SK-N-SH treated with all-trans-retinoic acid at 6 μM for 48 hours (cell line): ENCODE results near the gene TMEM213.

Source experiments
- ATAC-seq: fragments of 200-7000 bp; cut with Tn5 transposase; 3 replicates; pipeline ENCODE4 v1.9.1; 2020; ENCODE audit warnings: mild to moderate bottlenecking, moderate library complexity
- ARNTL ChIP-seq: fragments of 450-650 bp; formaldehyde crosslinking; IDR thresholded peaks from 2 replicates; pipeline ENCODE4 v1.5.0; 2020; ENCODE audit warnings: low read depth, mild to moderate bottlenecking, moderate library complexity, borderline replicate concordance
- BACH2 ChIP-seq: fragments of 250-450 bp; sonication (Bioruptor Pico); IDR thresholded peaks from 2 replicates; pipeline ENCODE4 v1.9.0; 2021; ENCODE audit warnings: mild to moderate bottlenecking, borderline replicate concordance
- CSDC2 ChIP-seq: fragments of 250-450 bp; sonication (Bioruptor Pico); IDR thresholded peaks from 2 replicates; pipeline ENCODE4 v1.5.0; 2020; ENCODE audit warnings: mild to moderate bottlenecking, moderate library complexity
- ESRRG ChIP-seq: fragments of 250-450 bp; sonication (Bioruptor Pico); IDR thresholded peaks from 2 replicates; pipeline ENCODE4 v1.6.1; 2021; ENCODE audit warnings: mild to moderate bottlenecking
- GLIS3 ChIP-seq: fragments of 250-450 bp; sonication (Bioruptor Pico); IDR thresholded peaks from 2 replicates; pipeline ENCODE4 v1.5.0; 2020; ENCODE audit warnings: mild to moderate bottlenecking, moderate library complexity
- ISL1 ChIP-seq: fragments of 250-450 bp; sonication (Bioruptor Pico); IDR thresholded peaks from 2 replicates; pipeline ENCODE4 v2.1.2; 2022; ENCODE audit warnings: mild to moderate bottlenecking, moderate library complexity
- OSR1 ChIP-seq: fragments of 250-450 bp; sonication (Bioruptor Pico); IDR thresholded peaks from 2 replicates; pipeline ENCODE4 v1.8.0; 2022; ENCODE audit warnings: moderate library complexity, mild to moderate bottlenecking, inconsistent platforms
- PPARA ChIP-seq: fragments of 250-450 bp; sonication (Bioruptor Pico); IDR thresholded peaks from 2 replicates; pipeline ENCODE4 v1.5.0; 2020; ENCODE audit warnings: mild to moderate bottlenecking, borderline replicate concordance
- RARB ChIP-seq: fragments of 250-450 bp; sonication (Bioruptor Pico); IDR thresholded peaks from 2 replicates; pipeline ENCODE4 v1.8.0; 2021; ENCODE audit warnings: mild to moderate bottlenecking, moderate library complexity
- SNAI2 ChIP-seq: fragments of 250-450 bp; sonication (Bioruptor Pico); IDR thresholded peaks from 2 replicates; pipeline ENCODE4 v1.5.0; 2020; ENCODE audit warnings: mild to moderate bottlenecking, moderate library complexity
- TCF4 ChIP-seq: fragments of 250-450 bp; sonication (Bioruptor Pico); IDR thresholded peaks from 2 replicates; pipeline ENCODE4 v1.8.0; 2021; ENCODE audit warnings: mild to moderate bottlenecking, moderate library complexity, borderline replicate concordance
- TOX ChIP-seq: fragments of 250-450 bp; sonication (Bioruptor Pico); IDR thresholded peaks from 2 replicates; pipeline ENCODE4 v1.8.0; 2021; ENCODE audit warnings: mild to moderate bottlenecking, moderate library complexity, borderline replicate concordance
- ZFP3 ChIP-seq: fragments of 250-450 bp; sonication (Bioruptor Pico); IDR thresholded peaks from 2 replicates; pipeline ENCODE4 v1.5.0; 2020; ENCODE audit warnings: mild to moderate bottlenecking, moderate library complexity
- ZFP30 ChIP-seq: fragments of 450-650 bp; formaldehyde crosslinking; IDR thresholded peaks from 2 replicates; pipeline ENCODE4 v1.5.0; 2022; ENCODE audit warnings: mild to moderate bottlenecking, moderate library complexity
- ZNF565 ChIP-seq: fragments of 450-650 bp; formaldehyde crosslinking; conservative IDR thresholded peaks from 2 replicates; pipeline ENCODE4 v1.5.0; 2020; ENCODE audit warnings: low read depth, mild to moderate bottlenecking, moderate library complexity
- ZNF70 ChIP-seq: fragments of 450-650 bp; formaldehyde crosslinking; IDR thresholded peaks from 2 replicates; pipeline ENCODE4 v1.5.0; 2020; ENCODE audit warnings: mild to moderate bottlenecking, moderate library complexity
- ZNF8 ChIP-seq: fragments of 450-650 bp; formaldehyde crosslinking; IDR thresholded peaks from 2 replicates; pipeline ENCODE4 v1.5.0; 2020; ENCODE audit warnings: mild to moderate bottlenecking, moderate library complexity
- TF ChIP-seq, protein P1 (sequence below): fragments of 250-450 bp; sonication (Bioruptor Pico); IDR thresholded peaks from 2 replicates; pipeline ENCODE4 v1.8.0; 2021; ENCODE audit warnings: low read depth, mild to moderate bottlenecking, moderate library complexity, borderline replicate concordance
- TF ChIP-seq, protein P2 (sequence below): fragments of 250-450 bp; sonication (Bioruptor Pico); IDR thresholded peaks from 2 replicates; pipeline ENCODE4 v1.5.1; 2020; ENCODE audit warnings: low read depth, mild to moderate bottlenecking, moderate library complexity
- TF ChIP-seq, protein P3 (sequence below): fragments of 250-450 bp; sonication (Bioruptor Pico); IDR thresholded peaks from 2 replicates; pipeline ENCODE4 v1.5.1; 2021; ENCODE audit warnings: mild to moderate bottlenecking, moderate library complexity
- TF ChIP-seq, protein P4 (sequence below): fragments of 250-450 bp; sonication (Bioruptor Pico); IDR thresholded peaks from 2 replicates; pipeline ENCODE4 v1.5.0; 2020; ENCODE audit warnings: mild to moderate bottlenecking, moderate library complexity
- TF ChIP-seq, protein P5 (sequence below): fragments of 250-450 bp; sonication (Bioruptor Pico); IDR thresholded peaks from 2 replicates; pipeline ENCODE4 v1.8.0; 2020; ENCODE audit warnings: mild to moderate bottlenecking, moderate library complexity, borderline replicate concordance

Gene TMEM213

DNA sequence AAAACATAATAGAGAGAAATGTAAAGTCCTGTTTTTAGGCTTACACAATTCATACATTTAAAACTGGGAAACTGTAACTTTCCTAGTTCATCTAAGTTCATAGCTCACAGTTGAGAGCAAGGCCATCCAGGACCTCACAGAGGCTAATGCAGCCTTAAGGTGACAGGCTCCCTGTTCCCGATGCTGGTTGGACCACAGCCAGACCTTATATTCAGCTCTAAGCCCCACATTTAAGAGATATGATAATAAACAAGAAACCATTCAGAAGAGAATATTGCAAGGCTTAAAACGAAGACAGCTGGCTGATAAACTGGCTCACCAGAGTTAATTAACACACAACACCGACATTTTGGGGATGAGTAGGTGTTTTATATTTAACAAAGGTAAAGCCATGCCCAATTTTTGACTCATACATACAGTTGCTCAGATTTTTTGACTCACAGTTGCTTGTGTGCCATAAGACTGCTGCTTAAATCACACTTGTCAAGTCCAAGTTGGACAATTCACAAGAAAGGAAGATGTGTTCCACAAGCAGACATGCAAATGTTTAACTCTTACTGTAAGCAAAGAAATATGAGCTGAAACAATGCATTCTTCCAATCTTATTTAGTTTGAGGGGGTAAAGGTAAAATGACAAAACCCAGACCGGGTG lies 41.1 kb upstream of the TMEM213 start:
- TF ChIP-seq SNAI2 (CRISPR knock-in tag) (no peak), ZNF8 (no peak), PPARA (CRISPR knock-in tag) (no peak), ZFP30 (CRISPR knock-in tag) (no peak), GLIS3 (CRISPR knock-in tag) (no peak), CSDC2 (CRISPR knock-in tag) (no peak), OSR1 (CRISPR knock-in tag) (no peak), TCF4 (CRISPR knock-in tag) (no peak), ESRRG (CRISPR knock-in tag) (no peak), ZNF565 (CRISPR knock-in tag) (no peak), RARB (CRISPR knock-in tag) (no peak), ZNF70 (CRISPR knock-in tag) (no peak), ISL1 (CRISPR knock-in tag) (no peak), ZFP3 (no peak), TOX (CRISPR knock-in tag) (no peak)
- TF ChIP-seq, protein P1, sequence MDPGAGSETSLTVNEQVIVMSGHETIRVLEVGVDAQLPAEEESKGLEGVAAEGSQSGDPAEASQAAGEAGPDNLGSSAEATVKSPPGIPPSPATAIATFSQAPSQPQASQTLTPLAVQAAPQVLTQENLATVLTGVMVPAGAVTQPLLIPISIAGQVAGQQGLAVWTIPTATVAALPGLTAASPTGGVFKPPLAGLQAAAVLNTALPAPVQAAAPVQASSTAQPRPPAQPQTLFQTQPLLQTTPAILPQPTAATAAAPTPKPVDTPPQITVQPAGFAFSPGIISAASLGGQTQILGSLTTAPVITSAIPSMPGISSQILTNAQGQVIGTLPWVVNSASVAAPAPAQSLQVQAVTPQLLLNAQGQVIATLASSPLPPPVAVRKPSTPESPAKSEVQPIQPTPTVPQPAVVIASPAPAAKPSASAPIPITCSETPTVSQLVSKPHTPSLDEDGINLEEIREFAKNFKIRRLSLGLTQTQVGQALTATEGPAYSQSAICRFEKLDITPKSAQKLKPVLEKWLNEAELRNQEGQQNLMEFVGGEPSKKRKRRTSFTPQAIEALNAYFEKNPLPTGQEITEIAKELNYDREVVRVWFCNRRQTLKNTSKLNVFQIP: no peak
- TF ChIP-seq, protein P2, sequence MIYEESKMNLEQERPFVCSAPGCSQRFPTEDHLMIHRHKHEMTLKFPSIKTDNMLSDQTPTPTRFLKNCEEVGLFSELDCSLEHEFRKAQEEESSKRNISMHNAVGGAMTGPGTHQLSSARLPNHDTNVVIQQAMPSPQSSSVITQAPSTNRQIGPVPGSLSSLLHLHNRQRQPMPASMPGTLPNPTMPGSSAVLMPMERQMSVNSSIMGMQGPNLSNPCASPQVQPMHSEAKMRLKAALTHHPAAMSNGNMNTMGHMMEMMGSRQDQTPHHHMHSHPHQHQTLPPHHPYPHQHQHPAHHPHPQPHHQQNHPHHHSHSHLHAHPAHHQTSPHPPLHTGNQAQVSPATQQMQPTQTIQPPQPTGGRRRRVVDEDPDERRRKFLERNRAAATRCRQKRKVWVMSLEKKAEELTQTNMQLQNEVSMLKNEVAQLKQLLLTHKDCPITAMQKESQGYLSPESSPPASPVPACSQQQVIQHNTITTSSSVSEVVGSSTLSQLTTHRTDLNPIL (CRISPR knock-in tag): no peak
- TF ChIP-seq, protein P3, sequence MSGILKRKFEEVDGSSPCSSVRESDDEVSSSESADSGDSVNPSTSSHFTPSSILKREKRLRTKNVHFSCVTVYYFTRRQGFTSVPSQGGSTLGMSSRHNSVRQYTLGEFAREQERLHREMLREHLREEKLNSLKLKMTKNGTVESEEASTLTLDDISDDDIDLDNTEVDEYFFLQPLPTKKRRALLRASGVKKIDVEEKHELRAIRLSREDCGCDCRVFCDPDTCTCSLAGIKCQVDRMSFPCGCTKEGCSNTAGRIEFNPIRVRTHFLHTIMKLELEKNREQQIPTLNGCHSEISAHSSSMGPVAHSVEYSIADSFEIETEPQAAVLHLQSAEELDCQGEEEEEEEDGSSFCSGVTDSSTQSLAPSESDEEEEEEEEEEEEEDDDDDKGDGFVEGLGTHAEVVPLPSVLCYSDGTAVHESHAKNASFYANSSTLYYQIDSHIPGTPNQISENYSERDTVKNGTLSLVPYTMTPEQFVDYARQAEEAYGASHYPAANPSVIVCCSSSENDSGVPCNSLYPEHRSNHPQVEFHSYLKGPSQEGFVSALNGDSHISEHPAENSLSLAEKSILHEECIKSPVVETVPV: no peak
- TF ChIP-seq, protein P4, sequence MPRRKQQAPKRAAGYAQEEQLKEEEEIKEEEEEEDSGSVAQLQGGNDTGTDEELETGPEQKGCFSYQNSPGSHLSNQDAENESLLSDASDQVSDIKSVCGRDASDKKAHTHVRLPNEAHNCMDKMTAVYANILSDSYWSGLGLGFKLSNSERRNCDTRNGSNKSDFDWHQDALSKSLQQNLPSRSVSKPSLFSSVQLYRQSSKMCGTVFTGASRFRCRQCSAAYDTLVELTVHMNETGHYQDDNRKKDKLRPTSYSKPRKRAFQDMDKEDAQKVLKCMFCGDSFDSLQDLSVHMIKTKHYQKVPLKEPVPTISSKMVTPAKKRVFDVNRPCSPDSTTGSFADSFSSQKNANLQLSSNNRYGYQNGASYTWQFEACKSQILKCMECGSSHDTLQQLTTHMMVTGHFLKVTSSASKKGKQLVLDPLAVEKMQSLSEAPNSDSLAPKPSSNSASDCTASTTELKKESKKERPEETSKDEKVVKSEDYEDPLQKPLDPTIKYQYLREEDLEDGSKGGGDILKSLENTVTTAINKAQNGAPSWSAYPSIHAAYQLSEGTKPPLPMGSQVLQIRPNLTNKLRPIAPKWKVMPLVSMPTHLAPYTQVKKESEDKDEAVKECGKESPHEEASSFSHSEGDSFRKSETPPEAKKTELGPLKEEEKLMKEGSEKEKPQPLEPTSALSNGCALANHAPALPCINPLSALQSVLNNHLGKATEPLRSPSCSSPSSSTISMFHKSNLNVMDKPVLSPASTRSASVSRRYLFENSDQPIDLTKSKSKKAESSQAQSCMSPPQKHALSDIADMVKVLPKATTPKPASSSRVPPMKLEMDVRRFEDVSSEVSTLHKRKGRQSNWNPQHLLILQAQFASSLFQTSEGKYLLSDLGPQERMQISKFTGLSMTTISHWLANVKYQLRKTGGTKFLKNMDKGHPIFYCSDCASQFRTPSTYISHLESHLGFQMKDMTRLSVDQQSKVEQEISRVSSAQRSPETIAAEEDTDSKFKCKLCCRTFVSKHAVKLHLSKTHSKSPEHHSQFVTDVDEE (CRISPR knock-in tag): no peak
- TF ChIP-seq, protein P5, sequence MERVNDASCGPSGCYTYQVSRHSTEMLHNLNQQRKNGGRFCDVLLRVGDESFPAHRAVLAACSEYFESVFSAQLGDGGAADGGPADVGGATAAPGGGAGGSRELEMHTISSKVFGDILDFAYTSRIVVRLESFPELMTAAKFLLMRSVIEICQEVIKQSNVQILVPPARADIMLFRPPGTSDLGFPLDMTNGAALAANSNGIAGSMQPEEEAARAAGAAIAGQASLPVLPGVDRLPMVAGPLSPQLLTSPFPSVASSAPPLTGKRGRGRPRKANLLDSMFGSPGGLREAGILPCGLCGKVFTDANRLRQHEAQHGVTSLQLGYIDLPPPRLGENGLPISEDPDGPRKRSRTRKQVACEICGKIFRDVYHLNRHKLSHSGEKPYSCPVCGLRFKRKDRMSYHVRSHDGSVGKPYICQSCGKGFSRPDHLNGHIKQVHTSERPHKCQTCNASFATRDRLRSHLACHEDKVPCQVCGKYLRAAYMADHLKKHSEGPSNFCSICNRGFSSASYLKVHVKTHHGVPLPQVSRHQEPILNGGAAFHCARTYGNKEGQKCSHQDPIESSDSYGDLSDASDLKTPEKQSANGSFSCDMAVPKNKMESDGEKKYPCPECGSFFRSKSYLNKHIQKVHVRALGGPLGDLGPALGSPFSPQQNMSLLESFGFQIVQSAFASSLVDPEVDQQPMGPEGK (CRISPR knock-in tag): no peak
- TF ChIP-seq, all 23 proteins: peak for 0
- no peak for ATAC-seq

DNA sequence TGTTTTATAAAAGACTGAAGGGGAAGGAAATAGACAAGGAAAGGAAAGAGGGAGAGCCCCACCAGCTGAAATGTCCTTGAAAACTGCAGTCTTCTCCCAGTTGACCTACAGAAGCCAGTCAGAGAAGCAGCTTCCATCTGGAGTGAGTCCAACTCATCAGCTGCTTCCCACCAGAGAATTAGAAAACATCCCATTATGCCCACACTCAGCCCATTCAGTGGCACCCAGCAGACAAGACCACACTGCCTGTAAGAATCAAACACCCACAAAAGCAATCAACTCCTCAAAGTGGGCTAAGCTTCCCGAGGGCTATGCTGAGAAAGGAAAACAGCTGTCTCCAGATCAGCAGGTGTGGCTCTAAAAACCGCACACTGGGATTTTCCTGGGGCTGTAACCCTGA lies 29.6 kb upstream of the TMEM213 start:
- ATAC-seq: no peak
- TF ChIP-seq OSR1 (CRISPR knock-in tag): no peak
- TF ChIP-seq, protein P5 (CRISPR knock-in tag): no peak
- no peak for TF ChIP-seq BACH2 (CRISPR knock-in tag)
- no peak for TF ChIP-seq GLIS3 (CRISPR knock-in tag)
- no peak for TF ChIP-seq ZNF8
- no peak for TF ChIP-seq ZNF565 (CRISPR knock-in tag)
- TF ChIP-seq, protein P4 (CRISPR knock-in tag): no peak
- TF ChIP-seq ESRRG (CRISPR knock-in tag): no peak
- no peak for TF ChIP-seq ARNTL (CRISPR knock-in tag)
- no peak for TF ChIP-seq RARB (CRISPR knock-in tag)
- TF ChIP-seq ZNF70 (CRISPR knock-in tag): no peak
- no peak for TF ChIP-seq ZFP30 (CRISPR knock-in tag)
- TF ChIP-seq, protein P2 (CRISPR knock-in tag): no peak
